NCI-H2196 (cell line): ENCODE results near the gene NUP98.
"Not testable (repeated sequence)": the region's sequence is repeated elsewhere in the genome, so short reads cannot be mapped to it uniquely, and the experiment has no call there.

ENCODE experiments used
- DNase-seq: peaks from one replicate; lab custom pipeline; 2025; ENCODE audit not compliant: unreplicated experiment; lab: John Stamatoyannopoulos, UW

The NUP98 gene

GRCh38 chr11:3827434-3828186, 30.3 kb upstream of the NUP98 start:
- no peak for DNase-seq

- DNase-seq, result no peak
Measured at GRCh38 chr11:3826721-3827120, 29.4 kb upstream of the NUP98 start.

- no peak for DNase-seq
Measured at GRCh38 chr11:3825473-3826154, 28.3 kb upstream of the NUP98 start.

- DNase-seq, result no peak
Measured at GRCh38 chr11:3824714-3825472, 27.5 kb upstream of the NUP98 start.

GRCh38 chr11:3823762-3824506, 26.6 kb upstream of the NUP98 start:
- DNase-seq, result no peak

GRCh38 chr11:3823303-3823702, 25.9 kb upstream of the NUP98 start:
- no peak for DNase-seq

- no peak for DNase-seq
Measured at GRCh38 chr11:3822312-3822711, 25.0 kb upstream of the NUP98 start.

GRCh38 chr11:3820971-3821370, 23.6 kb upstream of the NUP98 start:
- DNase-seq, result no peak

- no peak for DNase-seq
Measured at GRCh38 chr11:3817181-3817800, 19.9 kb upstream of the NUP98 start.

- DNase-seq, result no peak
Measured at GRCh38 chr11:3816673-3817072, 19.3 kb upstream of the NUP98 start.

- DNase-seq, result no peak
Measured at GRCh38 chr11:3815845-3816244, 18.5 kb upstream of the NUP98 start.

- DNase-seq, result not testable (repeated sequence)
Measured at GRCh38 chr11:3814832-3815231, 17.5 kb upstream of the NUP98 start.

GRCh38 chr11:3810951-3811350, 13.6 kb upstream of the NUP98 start:
- DNase-seq, result no peak

- DNase-seq, result no peak
Measured at GRCh38 chr11:3810446-3810845, 13.1 kb upstream of the NUP98 start.

- DNase-seq, result no peak
Measured at GRCh38 chr11:3809624-3809928, 12.2 kb upstream of the NUP98 start.

GRCh38 chr11:3808861-3809623, 11.7 kb upstream of the NUP98 start:
- DNase-seq, result peak; percentile 63

GRCh38 chr11:3807909-3808860, 10.8 kb upstream of the NUP98 start, which contains the start of gene PGAP2:
Gene PGAP2, plus strand, starts transcription at chr11:3808560. Its CDS starts 2,700 bp downstream, at chr11:3811260.
- peak; percentile 75 for DNase-seq

GRCh38 chr11:3803726-3804495, 6.6 kb upstream of the NUP98 start:
- no peak for DNase-seq
